OCI-LY7 (cell line): ENCODE results near the gene ADPRHL1. TPM values are rescaled to one million over a fixed set of nuclear protein-coding genes. Genes with fewer than 3 reads are reported as not detected.

Experiments
- BruUV-seq: library from RNA; stranded (reverse); fragments of 400-500 nt; replicated peaks from 2 replicates; lab custom pipeline; 2021; lab: Mats Ljungman, UMichigan
- CTCF ChIA-PET: fragments of 300-600 bp; sonication (Branson Sonifier 250); formaldehyde crosslinking; loops from one replicate; lab custom pipeline; 2022; ENCODE audit warnings: antibody characterized with exemption; ENCODE audit not compliant: unreplicated experiment; lab: Charles Lee
- POLR2A ChIA-PET: fragments of 300-600 bp; sonication (Branson Sonifier 250); formaldehyde crosslinking; loops from one replicate; lab custom pipeline; 2022; ENCODE audit warnings: antibody characterized with exemption; lab: Charles Lee
- DNase-seq: peaks from one replicate; pipeline ENCODE4 v3.0.0-alpha.2; 2015; ENCODE audit warnings: low spot score
- H2AFZ ChIP-seq: fragments of 200-600 bp; sonication (generic), shearing (Covaris generic); 2 replicates; pipeline ENCODE4 v1.6.1; 2014; ENCODE audit warnings: mild to moderate bottlenecking, antibody characterized with exemption, low read length, moderate library complexity
- H3K27ac ChIP-seq: fragments of 200-600 bp; sonication (generic); 2 replicates; pipeline ENCODE4 v1.5.1; 2014; ENCODE audit warnings: mixed run types, low read depth, mild to moderate bottlenecking, moderate library complexity, low read length, inconsistent platforms; ENCODE audit not compliant: poor library complexity, severe bottlenecking
- H3K36me3 ChIP-seq: fragments of 200-600 bp; sonication (generic); 2 replicates; pipeline ENCODE4 v1.6.1; 2014; ENCODE audit warnings: mild to moderate bottlenecking, antibody characterized with exemption, low read length, moderate library complexity, mixed read lengths; ENCODE audit not compliant: insufficient read depth
- H3K4me1 ChIP-seq: fragments of 200-600 bp; sonication (generic); 2 replicates; pipeline ENCODE4 v1.5.1; 2014; ENCODE audit warnings: mild to moderate bottlenecking, low read length; ENCODE audit not compliant: insufficient read depth, poor library complexity, severe bottlenecking
- H3K4me2 ChIP-seq: fragments of 200-600 bp; sonication (generic); 2 replicates; pipeline ENCODE4 v1.6.1; 2014; ENCODE audit warnings: mild to moderate bottlenecking, low read length
- H3K4me3 ChIP-seq: fragments of 200-600 bp; sonication (generic); 2 replicates; pipeline ENCODE4 v1.5.1; 2014; ENCODE audit warnings: mild to moderate bottlenecking, low read depth, low read length; ENCODE audit not compliant: poor library complexity, severe bottlenecking
- H3K79me2 ChIP-seq: fragments of 200-600 bp; sonication (generic); 2 replicates; pipeline ENCODE4 v1.6.1; 2016; ENCODE audit warnings: low read depth, mild to moderate bottlenecking, low read length, moderate library complexity, mixed read lengths; ENCODE audit not compliant: insufficient read depth
- H3K9me2 ChIP-seq: fragments of 200-600 bp; sonication (generic); 2 replicates; pipeline ENCODE4 v1.6.1; 2016; ENCODE audit warnings: mild to moderate bottlenecking, low read length, mixed read lengths; ENCODE audit not compliant: insufficient read depth
- H3K9me3 ChIP-seq: fragments of 200-600 bp; sonication (generic); 2 replicates; pipeline ENCODE4 v1.6.1; 2014; ENCODE audit warnings: mild to moderate bottlenecking, mixed run types, low read length, mixed read lengths
- H4K20me1 ChIP-seq: fragments of 200-600 bp; sonication (generic); 2 replicates; pipeline ENCODE4 v1.6.1; 2014; ENCODE audit warnings: mild to moderate bottlenecking, antibody characterized with exemption, low read length, moderate library complexity, mixed read lengths; ENCODE audit not compliant: insufficient read depth
- CTCF ChIP-seq: fragments of 200-600 bp; sonication (generic); conservative IDR thresholded peaks from 2 replicates; pipeline ENCODE4 v1.5.1; 2014; ENCODE audit warnings: mild to moderate bottlenecking, antibody characterized with exemption, low read length, moderate library complexity, mixed read lengths
- EZH2phosphoT487 ChIP-seq: fragments of 200-600 bp; sonication (generic); IDR thresholded peaks from 2 replicates; pipeline ENCODE4 v1.6.1; 2018; ENCODE audit warnings: low read depth, borderline replicate concordance, mild to moderate bottlenecking, mixed run types, antibody characterized with exemption, low read length, moderate library complexity, mixed read lengths
- intact Hi-C: fragments of 100-400 bp; cut with micrococcal nuclease; formaldehyde crosslinking; loops from one replicate; pipeline ENCODE4 v1.10.0; 2022; ENCODE audit not compliant: unreplicated experiment
- total RNA-seq, 2 experiments: library from RNA; depleted of rRNA in 1 of 2; stranded (reverse); fragments of >200 nt in 1 of 2; shearing (Covaris generic) in 1 of 2; gene quantifications; 2 replicates each; pipeline ENCODE4 v1.2.3, GENCODE V29; 2014 to 2022

ADPRHL1 gene
- total RNA-seq, 2 experiments from 2014 or later: 2.5 to 6.2 TPM

- TF ChIP-seq EZH2phosphoT487: no peak
- TF ChIP-seq CTCF: no peak
- Histone ChIP-seq H3K4me3 (no peak overlapping the region), H2AFZ (no peak overlapping the region), H3K36me3 (peaks cover 38% of the 10 kb centered on the region), H3K4me2 (no peak overlapping the region), H4K20me1 (no peaks in the 10 kb centered on the region), H3K9me2 (no peaks in the 10 kb centered on the region), H3K9me3 (no peaks in the 10 kb centered on the region), H3K4me1 (no peaks in the 10 kb centered on the region), H3K79me2 (no peaks in the 10 kb centered on the region), H3K27ac (no peak overlapping the region)
- ChIA-PET CTCF (no interaction called here), POLR2A (no interaction called here)
- BruUV-seq: no TSS peak
- no peak for DNase-seq
- intact Hi-C loops: no loop called here
Observed at GRCh38 chr13:113475911-113476310, 22.6 kb upstream of the ADPRHL1 start.

GRCh38 chr13:113475280-113475679 is 22.0 kb upstream of the ADPRHL1 start:
- no peaks in the 10 kb centered on the region for H4K20me1 ChIP-seq
- no peak overlapping the region for H3K4me3 ChIP-seq
- DNase-seq: no peak
- POLR2A ChIA-PET: no interaction called here
- H3K36me3 ChIP-seq: peaks cover 33% of the 10 kb centered on the region
- intact Hi-C loops: no loop called here
- BruUV-seq: no TSS peak
- H3K9me2 ChIP-seq: no peaks in the 10 kb centered on the region
- no peak overlapping the region for H2AFZ ChIP-seq
- H3K27ac ChIP-seq: no peak overlapping the region
- no peak overlapping the region for H3K4me2 ChIP-seq
- no peaks in the 10 kb centered on the region for H3K9me3 ChIP-seq
- H3K4me1 ChIP-seq: no peaks in the 10 kb centered on the region
- no peaks in the 10 kb centered on the region for H3K79me2 ChIP-seq
- CTCF ChIA-PET: no interaction called here
- TF ChIP-seq EZH2phosphoT487: no peak
- TF ChIP-seq CTCF: no peak

GRCh38 chr13:113474179-113474578 is 20.9 kb upstream of the ADPRHL1 start:
- Histone ChIP-seq H3K4me2 (no peak overlapping the region), H3K4me3 (no peak overlapping the region), H3K9me3 (no peaks in the 10 kb centered on the region), H3K27ac (no peak overlapping the region), H4K20me1 (no peaks in the 10 kb centered on the region), H3K79me2 (no peaks in the 10 kb centered on the region), H3K9me2 (no peaks in the 10 kb centered on the region), H2AFZ (no peak overlapping the region), H3K36me3 (peaks cover 30% of the 10 kb centered on the region), H3K4me1 (no peaks in the 10 kb centered on the region)
- no TSS peak for BruUV-seq
- DNase-seq: no peak
- ChIA-PET POLR2A (no interaction called here), CTCF (no interaction called here)
- TF ChIP-seq CTCF (no peak), EZH2phosphoT487 (no peak)
- intact Hi-C loops: no loop called here
